ENCODE results near the gene PPP6R3. TPM values are rescaled to one million over a fixed set of nuclear protein-coding genes. Genes with fewer than 3 reads are reported as not detected.
"Not testable (repeated sequence)": the region's sequence is repeated elsewhere in the genome, so short reads cannot be mapped to it uniquely, and the experiment has no call there.

The PPP6R3 gene
- polyA plus RNA-seq, 1 donor from 2014 or later = 41.1 TPM

- not testable (repeated sequence) for H3K27me3 Mint-ChIP-seq, H3K36me3 Mint-ChIP-seq, H3K9me3 Mint-ChIP-seq
- Mint-ChIP-seq H3K4me3 (peak overlapping the region; percentile 12 to 73 (median 38)), H3K27ac (peak overlapping the region in 1 of 3 donors; percentile 40), H3K4me1 (peaks cover 16 to 21% (median 20%) of the 10 kb centered on the region in 3 donors)
These were observed 2.2 kb upstream of the PPP6R3 start for GRCh38 chr11:68458340-68458739.

- H3K9me3 Mint-ChIP-seq = no peaks in the 10 kb centered on the region
- no peaks in the 10 kb centered on the region for H3K36me3 Mint-ChIP-seq
- peaks cover 27 to 31% (median 31%) of the 10 kb centered on the region in 3 donors for H3K4me1 Mint-ChIP-seq
- peak overlapping the region; percentile 95 to 99 (median 99) for H3K4me3 Mint-ChIP-seq
- no peaks in the 10 kb centered on the region for H3K27me3 Mint-ChIP-seq
- peak overlapping the region; percentile 99 for H3K27ac Mint-ChIP-seq
These were observed 439 bp upstream of the PPP6R3 start for GRCh38 chr11:68459886-68460740.

GRCh38 chr11:68461575-68461917, 994 bp downstream of the PPP6R3 start:
- Mint-ChIP-seq H3K27ac (peak overlapping the region; percentile 61 to 92 (median 88)), H3K27me3 (no peaks in the 10 kb centered on the region), H3K9me3 (no peaks in the 10 kb centered on the region), H3K4me1 (peaks cover 38 to 42% (median 41%) of the 10 kb centered on the region in 3 donors), H3K4me3 (peak overlapping the region; percentile 85 to 97 (median 92)), H3K36me3 (no peaks in the 10 kb centered on the region)

GRCh38 chr11:68463714-68464113, 3.2 kb downstream of the PPP6R3 start:
- H3K27me3 Mint-ChIP-seq = no peaks in the 10 kb centered on the region
- peak overlapping the region in 1 of 3 donors; percentile 61 for H3K27ac Mint-ChIP-seq
- no peaks in the 10 kb centered on the region for H3K9me3 Mint-ChIP-seq
- H3K4me3 Mint-ChIP-seq = peak overlapping the region; percentile 3 to 87 (median 80)
- H3K4me1 Mint-ChIP-seq = peaks cover 51 to 56% (median 53%) of the 10 kb centered on the region in 3 donors
- peaks cover 2% of the 10 kb centered on the region for H3K36me3 Mint-ChIP-seq

- H3K4me1 Mint-ChIP-seq = peaks cover 73 to 76% (median 74%) of the 10 kb centered on the region in 3 donors
- no peaks in the 10 kb centered on the region for H3K9me3 Mint-ChIP-seq
- H3K4me3 Mint-ChIP-seq = peak overlapping the region; percentile 15 to 85 (median 37)
- peak overlapping the region in 1 of 3 donors; percentile 9 for H3K27ac Mint-ChIP-seq
- peaks cover 2% of the 10 kb centered on the region for H3K36me3 Mint-ChIP-seq
- no peaks in the 10 kb centered on the region for H3K27me3 Mint-ChIP-seq
These were observed 6.8 kb downstream of the PPP6R3 start for GRCh38 chr11:68467201-68467834.

- Mint-ChIP-seq H3K27me3 (no peaks in the 10 kb centered on the region), H3K9me3 (no peaks in the 10 kb centered on the region), H3K4me1 (peaks cover 73 to 79% (median 75%) of the 10 kb centered on the region in 3 donors), H3K36me3 (peaks cover 2% of the 10 kb centered on the region), H3K27ac (peak overlapping the region in 2 of 3 donors; percentile 29 to 43), H3K4me3 (peak overlapping the region in 3 of 4 donors; percentile 22 to 75 (median 72))
These were observed 7.8 kb downstream of the PPP6R3 start for GRCh38 chr11:68468217-68468828.

GRCh38 chr11:68469122-68469521, 8.6 kb downstream of the PPP6R3 start:
- Mint-ChIP-seq H3K4me1 (peaks cover 74 to 81% (median 77%) of the 10 kb centered on the region in 3 donors), H3K9me3 (no peaks in the 10 kb centered on the region), H3K27ac (peak overlapping the region in 2 of 3 donors; percentile 19 to 43), H3K27me3 (no peaks in the 10 kb centered on the region), H3K4me3 (peak overlapping the region in 2 of 4 donors; percentile 64 to 75), H3K36me3 (peaks cover 2% of the 10 kb centered on the region)

- H3K4me1 Mint-ChIP-seq = peaks cover 75 to 79% (median 79%) of the 10 kb centered on the region in 3 donors
- H3K36me3 Mint-ChIP-seq = peaks cover 2% of the 10 kb centered on the region
- no peaks in the 10 kb centered on the region for H3K27me3 Mint-ChIP-seq
- H3K27ac Mint-ChIP-seq = peak overlapping the region in 1 of 3 donors; percentile 19
- H3K9me3 Mint-ChIP-seq = no peaks in the 10 kb centered on the region
- H3K4me3 Mint-ChIP-seq = peak overlapping the region in 3 of 4 donors; percentile 28 to 75 (median 67)
These were observed 9.1 kb downstream of the PPP6R3 start for GRCh38 chr11:68469642-68470041.

- Mint-ChIP-seq H3K4me3 (peak overlapping the region in 2 of 4 donors; percentile 71 to 72), H3K27ac (peak overlapping the region in 1 of 3 donors; percentile 78), H3K36me3 (peaks cover 2% of the 10 kb centered on the region), H3K4me1 (peaks cover 69 to 74% (median 74%) of the 10 kb centered on the region in 3 donors), H3K27me3 (no peaks in the 10 kb centered on the region), H3K9me3 (no peaks in the 10 kb centered on the region)
These were observed 9.8 kb downstream of the PPP6R3 start for GRCh38 chr11:68470304-68470811.

GRCh38 chr11:68471360-68472340, 11.1 kb downstream of the PPP6R3 start:
- Mint-ChIP-seq H3K9me3 (no peaks in the 10 kb centered on the region), H3K27ac (peak overlapping the region; percentile 30 to 77 (median 71)), H3K4me1 (peaks cover 60 to 67% (median 66%) of the 10 kb centered on the region in 3 donors), H3K36me3 (peaks cover 2% of the 10 kb centered on the region), H3K27me3 (no peaks in the 10 kb centered on the region), H3K4me3 (peak overlapping the region; percentile 18 to 86 (median 55))

GRCh38 chr11:68472778-68473177, 12.2 kb downstream of the PPP6R3 start:
- peak overlapping the region in 2 of 3 donors; percentile 30 to 60 for H3K27ac Mint-ChIP-seq
- no peaks in the 10 kb centered on the region for H3K9me3 Mint-ChIP-seq
- peak overlapping the region in 1 of 4 donors; percentile 2 for H3K4me3 Mint-ChIP-seq
- H3K27me3 Mint-ChIP-seq = no peaks in the 10 kb centered on the region
- peaks cover 59 to 66% (median 65%) of the 10 kb centered on the region in 3 donors for H3K4me1 Mint-ChIP-seq
- H3K36me3 Mint-ChIP-seq = peaks cover 2% of the 10 kb centered on the region

- H3K4me3 Mint-ChIP-seq = peak overlapping the region in 2 of 4 donors; percentile 2 to 28
- peaks cover 55 to 62% (median 61%) of the 10 kb centered on the region in 3 donors for H3K4me1 Mint-ChIP-seq
- H3K36me3 Mint-ChIP-seq = peaks cover 2% of the 10 kb centered on the region
- no peaks in the 10 kb centered on the region for H3K27me3 Mint-ChIP-seq
- no peaks in the 10 kb centered on the region for H3K9me3 Mint-ChIP-seq
- peak overlapping the region in 2 of 3 donors; percentile 19 to 30 for H3K27ac Mint-ChIP-seq
These were observed 13.1 kb downstream of the PPP6R3 start for GRCh38 chr11:68473693-68474092.

GRCh38 chr11:68475626-68476025, 15.1 kb downstream of the PPP6R3 start:
- not testable (repeated sequence) for H3K4me3 Mint-ChIP-seq, H3K36me3 Mint-ChIP-seq, H3K9me3 Mint-ChIP-seq, H3K27me3 Mint-ChIP-seq, H3K27ac Mint-ChIP-seq
- H3K4me1 Mint-ChIP-seq = peaks cover 52 to 55% (median 53%) of the 10 kb centered on the region in 3 donors

GRCh38 chr11:68479390-68479789, 18.8 kb downstream of the PPP6R3 start:
- H3K27me3 Mint-ChIP-seq = no peaks in the 10 kb centered on the region
- H3K4me3 Mint-ChIP-seq = peak overlapping the region in 1 of 4 donors; percentile 46
- no peaks in the 10 kb centered on the region for H3K9me3 Mint-ChIP-seq
- peak overlapping the region in 1 of 3 donors; percentile 82 for H3K27ac Mint-ChIP-seq
- peaks cover 41 to 49% (median 48%) of the 10 kb centered on the region in 3 donors for H3K4me1 Mint-ChIP-seq
- peaks cover 7% of the 10 kb centered on the region for H3K36me3 Mint-ChIP-seq

Measured in IgD-negative memory B cell (primary cell).